Fibroblast of lung (primary cell): Measurements from ENCODE around the gene SKIL. TPM values are rescaled to one million over a fixed set of nuclear protein-coding genes. Genes with fewer than 3 reads are reported as not detected.

Source experiments
- DNase-seq, 2 donors: peaks; one replicate each; pipeline versions ENCODE4 v3.0.0 to v3.0.0-alpha.2; 2010; ENCODE audit warnings: low read depth in 2 of 2
- H2AFZ ChIP-seq: 2 replicates; pipeline ENCODE4 v1.5.1; 2012; ENCODE audit warnings: low read length, control low read depth, inconsistent platforms
- H3K27ac ChIP-seq: 2 replicates; pipeline ENCODE4 v1.5.1; 2011; ENCODE audit warnings: low read length, control low read depth; ENCODE audit not compliant: insufficient read depth
- H3K27me3 ChIP-seq: 2 replicates; pipeline ENCODE4 v1.5.1; 2011; ENCODE audit warnings: mild to moderate bottlenecking, low read length; ENCODE audit not compliant: control insufficient read depth, insufficient read depth
- H3K36me3 ChIP-seq: 2 replicates; pipeline ENCODE4 v1.5.1; 2011; ENCODE audit warnings: low read length; ENCODE audit not compliant: control insufficient read depth, insufficient read depth
- H3K4me1 ChIP-seq: 2 replicates; pipeline ENCODE4 v1.5.1; 2011; ENCODE audit warnings: low read length; ENCODE audit not compliant: control insufficient read depth, insufficient read depth; ENCODE audit errors: extremely low read depth
- H3K4me2 ChIP-seq: 2 replicates; pipeline ENCODE4 v1.5.1; 2011; ENCODE audit warnings: low read length, control low read depth; ENCODE audit not compliant: insufficient read depth; ENCODE audit errors: extremely low read depth
- H3K4me3 ChIP-seq, 4 experiments: fragments of 200-600 bp in 1 of 4; sonication (generic) in 1 of 4; replicated peaks in 1 of 4; 2 replicates each; pipeline ENCODE4 v1.5.1; 2011 to 2016; ENCODE audit warnings: low read length in 4 of 4, low read depth in 3 of 4, mild to moderate bottlenecking in 3 of 4, control low read depth in 2 of 4, inconsistent platforms in 1 of 4, mixed read lengths in 1 of 4; ENCODE audit not compliant: insufficient read depth in 1 of 4; ENCODE audit errors: control extremely low read depth in 1 of 4
- H3K79me2 ChIP-seq: 2 replicates; pipeline ENCODE4 v1.5.1; 2012; ENCODE audit warnings: mild to moderate bottlenecking, low read length, inconsistent platforms; ENCODE audit not compliant: control insufficient read depth, insufficient read depth
- H3K9ac ChIP-seq: 2 replicates; pipeline ENCODE4 v1.5.1; 2011; ENCODE audit warnings: mild to moderate bottlenecking, low read length, control low read depth; ENCODE audit not compliant: insufficient read depth
- H3K9me3 ChIP-seq: 2 replicates; pipeline ENCODE4 v1.5.1; 2012; ENCODE audit warnings: low read depth, low read length; ENCODE audit not compliant: control insufficient read depth, insufficient read depth
- H4K20me1 ChIP-seq: 2 replicates; pipeline ENCODE4 v1.5.1; 2011; ENCODE audit warnings: low read length; ENCODE audit not compliant: control insufficient read depth, insufficient read depth; ENCODE audit errors: extremely low read depth
- EZH2 ChIP-seq: IDR thresholded peaks from 2 replicates; pipeline ENCODE4 v1.5.1; 2012; ENCODE audit warnings: low read length, control low read depth, mild to moderate bottlenecking; ENCODE audit errors: missing control alignments
- polyA plus RNA-seq, 2 donors: library from polyadenylated mRNA; depleted of rRNA in 1 of 2; stranded (reverse) in 1 of 2; unstranded in 1 of 2; fragments of >200 nt; gene quantifications; 2 replicates each; pipeline ENCODE4 v1.2.1, GENCODE V29; 2011 to 2012; ENCODE audit warnings: missing spikeins in 1 of 2
- total RNA-seq: library from RNA; depleted of rRNA; stranded (reverse); fragments of >200 nt; gene quantifications from 2 replicates; pipeline ENCODE4 v1.2.1, GENCODE V29; 2014
- TF ChIP-seq, protein P1 (sequence below), 2 donors: IDR thresholded peaks in 1 of 2; conservative IDR thresholded peaks in 1 of 2; 1 replicate in 1 of 2; 2 replicates in 1 of 2; pipeline ENCODE4 v1.5.1; 2011 to 2012; ENCODE audit warnings: low read length in 2 of 2, control low read depth in 1 of 2, inconsistent platforms in 1 of 2, low read depth in 1 of 2, mild to moderate bottlenecking in 1 of 2

The SKIL gene
- total and polyA plus RNA-seq, 2 donors (not counting 1 experiment from before 2014, with no cell fraction given) = 15.3 to 33.4 TPM

DNA sequence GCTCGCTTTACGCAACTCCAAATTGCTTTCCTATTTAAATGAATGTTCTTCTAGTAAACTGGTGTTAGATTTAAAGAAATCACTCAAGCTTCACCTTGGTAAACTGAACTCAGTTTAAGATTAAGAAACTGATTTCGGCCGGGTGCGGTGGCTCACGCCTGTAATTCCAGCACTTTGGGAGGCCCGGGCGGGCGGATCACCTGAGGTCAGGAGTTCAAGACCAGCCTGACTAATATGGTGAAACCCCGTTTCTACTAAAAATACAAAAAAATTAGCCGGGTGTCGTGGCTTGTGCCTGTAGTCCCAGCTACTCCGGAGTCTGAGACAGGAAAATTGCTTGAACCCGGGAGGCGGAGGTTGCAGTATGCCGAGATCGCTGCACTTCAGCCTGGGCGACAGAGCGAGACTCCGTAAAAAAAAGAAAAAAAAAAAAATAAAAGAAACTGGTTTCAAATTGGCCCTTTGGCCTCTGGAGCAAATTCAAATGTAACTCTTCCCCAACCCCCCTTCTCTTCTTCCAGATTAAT, 1.7 kb downstream of the SKIL start:
- H3K27ac ChIP-seq = peak overlapping the region; percentile 92
- H3K4me1 ChIP-seq = peaks cover 3% of the 10 kb centered on the region
- peak overlapping the region; percentile 69 for H3K4me2 ChIP-seq
- no peak for DNase-seq
- H3K36me3 ChIP-seq = no peaks in the 10 kb centered on the region
- H2AFZ ChIP-seq = no peak overlapping the region
- H3K27me3 ChIP-seq = no peaks in the 10 kb centered on the region
- peak overlapping the region; percentile 21 for H3K9ac ChIP-seq
- no peak for TF ChIP-seq EZH2
- TF ChIP-seq, protein P1, sequence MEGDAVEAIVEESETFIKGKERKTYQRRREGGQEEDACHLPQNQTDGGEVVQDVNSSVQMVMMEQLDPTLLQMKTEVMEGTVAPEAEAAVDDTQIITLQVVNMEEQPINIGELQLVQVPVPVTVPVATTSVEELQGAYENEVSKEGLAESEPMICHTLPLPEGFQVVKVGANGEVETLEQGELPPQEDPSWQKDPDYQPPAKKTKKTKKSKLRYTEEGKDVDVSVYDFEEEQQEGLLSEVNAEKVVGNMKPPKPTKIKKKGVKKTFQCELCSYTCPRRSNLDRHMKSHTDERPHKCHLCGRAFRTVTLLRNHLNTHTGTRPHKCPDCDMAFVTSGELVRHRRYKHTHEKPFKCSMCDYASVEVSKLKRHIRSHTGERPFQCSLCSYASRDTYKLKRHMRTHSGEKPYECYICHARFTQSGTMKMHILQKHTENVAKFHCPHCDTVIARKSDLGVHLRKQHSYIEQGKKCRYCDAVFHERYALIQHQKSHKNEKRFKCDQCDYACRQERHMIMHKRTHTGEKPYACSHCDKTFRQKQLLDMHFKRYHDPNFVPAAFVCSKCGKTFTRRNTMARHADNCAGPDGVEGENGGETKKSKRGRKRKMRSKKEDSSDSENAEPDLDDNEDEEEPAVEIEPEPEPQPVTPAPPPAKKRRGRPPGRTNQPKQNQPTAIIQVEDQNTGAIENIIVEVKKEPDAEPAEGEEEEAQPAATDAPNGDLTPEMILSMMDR (conservative IDR thresholded peaks at IDR 0.05 in 1 of 2, IDR thresholded peaks at IDR 0.05 in 1 of 2; ENCODE audit: low read depth in 1 of 2, low read length in 2 of 2) = no peak
- peak overlapping the region; percentile 43 to 81 (median 71) for H3K4me3 ChIP-seq
- peaks cover 41% of the 10 kb centered on the region for H3K79me2 ChIP-seq
- no peaks in the 10 kb centered on the region for H4K20me1 ChIP-seq
- H3K9me3 ChIP-seq = no peaks in the 10 kb centered on the region

DNA sequence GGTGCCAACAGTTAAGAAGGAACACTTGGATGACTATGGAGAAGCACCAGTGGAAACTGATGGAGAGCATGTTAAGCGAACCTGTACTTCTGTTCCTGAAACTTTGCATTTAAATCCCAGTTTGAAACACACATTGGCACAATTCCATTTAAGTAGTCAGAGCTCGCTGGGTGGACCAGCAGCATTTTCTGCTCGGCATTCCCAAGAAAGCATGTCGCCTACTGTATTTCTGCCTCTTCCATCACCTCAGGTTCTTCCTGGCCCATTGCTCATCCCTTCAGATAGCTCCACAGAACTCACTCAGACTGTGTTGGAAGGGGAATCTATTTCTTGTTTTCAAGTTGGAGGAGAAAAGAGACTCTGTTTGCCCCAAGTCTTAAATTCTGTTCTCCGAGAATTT, 3.0 kb downstream of the SKIL start:
- H3K27me3 ChIP-seq = no peaks in the 10 kb centered on the region
- peaks cover 7% of the 10 kb centered on the region for H3K4me1 ChIP-seq
- no peak overlapping the region for H3K9ac ChIP-seq
- peak overlapping the region; percentile 69 for H3K4me2 ChIP-seq
- no peaks in the 10 kb centered on the region for H4K20me1 ChIP-seq
- H3K79me2 ChIP-seq = peaks cover 47% of the 10 kb centered on the region
- H3K9me3 ChIP-seq = no peaks in the 10 kb centered on the region
- TF ChIP-seq EZH2 = no peak
- TF ChIP-seq, protein P1 (conservative IDR thresholded peaks at IDR 0.05 in 1 of 2, IDR thresholded peaks at IDR 0.05 in 1 of 2; ENCODE audit: low read depth in 1 of 2, low read length in 2 of 2) = no peak
- H3K36me3 ChIP-seq = no peaks in the 10 kb centered on the region
- no peak overlapping the region for H3K27ac ChIP-seq
- H2AFZ ChIP-seq = no peak overlapping the region
- H3K4me3 ChIP-seq = peak overlapping the region in 3 of 4 experiments; percentile 43 to 81 (median 73)
- DNase-seq = peak; percentile 45 to 62

DNA sequence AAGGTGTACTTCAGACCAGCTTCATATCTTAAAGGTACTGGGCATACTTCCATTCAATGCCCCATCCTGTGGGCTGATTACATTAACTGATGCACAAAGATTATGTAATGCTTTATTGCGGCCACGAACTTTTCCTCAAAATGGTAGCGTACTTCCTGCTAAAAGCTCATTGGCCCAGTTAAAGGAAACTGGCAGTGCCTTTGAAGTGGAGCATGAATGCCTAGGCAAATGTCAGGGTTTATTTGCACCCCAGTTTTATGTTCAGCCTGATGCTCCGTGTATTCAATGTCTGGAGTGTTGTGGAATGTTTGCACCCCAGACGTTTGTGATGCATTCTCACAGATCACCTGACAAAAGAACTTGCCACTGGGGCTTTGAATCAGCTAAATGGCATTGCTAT, 3.4 kb downstream of the SKIL start:
- H3K4me3 ChIP-seq = peak overlapping the region in 3 of 4 experiments; percentile 0 to 73 (median 2)
- DNase-seq = peak in 1 of 2 donors; percentile 39
- TF ChIP-seq, protein P1 (conservative IDR thresholded peaks at IDR 0.05 in 1 of 2, IDR thresholded peaks at IDR 0.05 in 1 of 2; ENCODE audit: low read depth in 1 of 2, low read length in 2 of 2) = no peak
- no peak for TF ChIP-seq EZH2
- no peak overlapping the region for H3K9ac ChIP-seq
- H4K20me1 ChIP-seq = no peaks in the 10 kb centered on the region
- peak overlapping the region; percentile 69 for H3K4me2 ChIP-seq
- no peak overlapping the region for H2AFZ ChIP-seq
- H3K36me3 ChIP-seq = no peaks in the 10 kb centered on the region
- no peaks in the 10 kb centered on the region for H3K27me3 ChIP-seq
- H3K27ac ChIP-seq = no peak overlapping the region
- peaks cover 48% of the 10 kb centered on the region for H3K79me2 ChIP-seq
- peaks cover 7% of the 10 kb centered on the region for H3K4me1 ChIP-seq
- no peaks in the 10 kb centered on the region for H3K9me3 ChIP-seq
